ENCODE results near the gene TAL1.

TAL1 gene

DNA sequence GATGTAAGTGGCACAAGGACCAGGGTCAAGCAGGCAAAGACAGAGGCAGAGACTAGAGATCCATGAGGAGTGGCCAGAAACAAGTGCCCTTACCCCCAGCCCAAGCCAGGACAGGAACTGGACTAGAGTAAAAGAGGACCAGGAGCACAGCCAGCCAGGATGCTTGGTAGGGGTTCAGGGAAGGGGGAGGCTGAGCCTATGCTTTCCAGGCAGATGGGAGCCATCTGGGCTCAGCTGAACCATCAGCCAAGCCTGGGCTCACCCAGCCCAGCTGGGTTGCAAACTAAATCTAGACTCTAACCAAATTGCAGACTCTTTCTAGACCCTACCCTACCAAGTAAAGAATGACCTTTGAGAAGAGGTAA is 57.4 kb downstream of the TAL1 start:
- no peak for DNase-seq (ENCODE audit: low read depth)

DNA sequence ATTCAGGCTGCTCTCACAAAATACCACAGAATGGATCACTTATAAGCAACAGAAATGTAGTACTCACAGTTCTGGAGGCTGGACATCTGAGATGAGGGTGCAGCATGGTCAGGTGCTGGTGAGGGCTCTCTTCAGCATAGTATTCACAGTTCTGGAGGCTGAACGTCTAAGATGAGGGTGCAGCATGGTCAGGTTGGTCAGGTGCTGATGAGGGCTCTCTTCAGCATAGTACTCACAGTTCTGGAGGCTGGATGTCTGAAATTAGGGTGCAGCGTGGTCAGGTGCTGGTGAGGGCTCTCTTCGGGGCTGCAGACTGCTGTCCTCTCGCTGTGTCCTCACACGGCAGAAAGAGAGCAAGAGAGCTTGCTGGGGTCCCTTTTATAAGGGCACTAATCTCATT is 59.2 kb downstream of the TAL1 start:
- no peak for DNase-seq (ENCODE audit: low read depth)

Data from CMK (cell line).